Esophagus muscularis mucosa (tissue), 4 donors: Measurements from ENCODE around the gene RGS7BP. TPM values are rescaled to one million over a fixed set of nuclear protein-coding genes. Genes with fewer than 3 reads are reported as not detected.
A peak's percentile ranks its signal among the peaks of the same experiment; 100 is the strongest.

ENCODE experiments used
- DNase-seq: peaks from one replicate; pipeline ENCODE4 v3.0.0-alpha.2; 2017; ENCODE audit errors: extremely low spot score
- H3K27ac ChIP-seq, 4 donors: fragments of 200-600 bp; sonication (generic); replicated peaks in 1 of 4; 1 replicate in 3 of 4; 2 replicates in 1 of 4; pipeline ENCODE4 v1.5.1; 2016 to 2019; ENCODE audit warnings: mild to moderate bottlenecking in 1 of 4
- H3K27me3 ChIP-seq, 4 donors: fragments of 200-600 bp; sonication (generic); one replicate each; pipeline versions ENCODE4 v1.5.1 to v1.6.0; 2016 to 2019
- H3K36me3 ChIP-seq, 4 donors: fragments of 200-600 bp; sonication (generic); one replicate each; pipeline ENCODE4 v1.5.1; 2016 to 2019
- H3K4me1 ChIP-seq, 4 donors: fragments of 200-600 bp; sonication (generic); one replicate each; pipeline ENCODE4 v1.5.1; 2016 to 2019
- H3K4me3 ChIP-seq, 4 donors: fragments of 200-600 bp; sonication (generic); 1 replicate in 2 of 4; 2 replicates in 2 of 4; pipeline ENCODE4 v1.5.1; 2016 to 2019; ENCODE audit warnings: mild to moderate bottlenecking in 4 of 4, moderate library complexity in 1 of 4
- H3K9me3 ChIP-seq, 4 donors: fragments of 200-600 bp; sonication (generic); 1 replicate in 3 of 4; 2 replicates in 1 of 4; pipeline ENCODE4 v1.5.1; 2016 to 2019
- CTCF ChIP-seq, 3 experiments: fragments of 200-600 bp in 2 of 3; fragments of 450-650 bp in 1 of 3; sonication (generic) in 2 of 3; IDR thresholded peaks; one replicate each; pipeline ENCODE4 v1.5.1; 2017 to 2019; ENCODE audit warnings: antibody characterized with exemption in 3 of 3, mild to moderate bottlenecking in 2 of 3, moderate library complexity in 1 of 3
- EP300 ChIP-seq: sonication (generic); formaldehyde crosslinking; IDR thresholded peaks from one replicate; pipeline ENCODE4 v1.6.1; 2017; ENCODE audit warnings: antibody characterized with exemption
- POLR2A ChIP-seq: fragments of 450-650 bp; IDR thresholded peaks from one replicate; pipeline ENCODE4 v1.6.1; 2017; ENCODE audit warnings: antibody characterized with exemption, moderate library complexity, mild to moderate bottlenecking, low read depth
- POLR2AphosphoS5 ChIP-seq, 2 donors: sonication (generic); formaldehyde crosslinking; IDR thresholded peaks; one replicate each; pipeline ENCODE4 v1.6.1; 2017; ENCODE audit warnings: antibody characterized with exemption in 2 of 2
- WGBS: methylation state at CpG from one replicate; pipeline ENCODE4 v1.1.5; 2018; 5-methylcytosine and 5-hydroxymethylcytosine counted together
- intact Hi-C: fragments of 100-400 bp; cut with DNase I; formaldehyde crosslinking; loops from one replicate; pipeline ENCODE4 v1.15.1; 2023
- total RNA-seq, 4 donors: library from RNA; depleted of rRNA; stranded (reverse); fragments of >200 nt; gene quantifications; one replicate each; pipeline versions ENCODE4 v1.1.0 to v1.2.1, GENCODE V29; 2016

The RGS7BP gene
- total RNA-seq = 1 to 10 TPM; 1.2 to 4.7 (median 4.1) TPM

DNA sequence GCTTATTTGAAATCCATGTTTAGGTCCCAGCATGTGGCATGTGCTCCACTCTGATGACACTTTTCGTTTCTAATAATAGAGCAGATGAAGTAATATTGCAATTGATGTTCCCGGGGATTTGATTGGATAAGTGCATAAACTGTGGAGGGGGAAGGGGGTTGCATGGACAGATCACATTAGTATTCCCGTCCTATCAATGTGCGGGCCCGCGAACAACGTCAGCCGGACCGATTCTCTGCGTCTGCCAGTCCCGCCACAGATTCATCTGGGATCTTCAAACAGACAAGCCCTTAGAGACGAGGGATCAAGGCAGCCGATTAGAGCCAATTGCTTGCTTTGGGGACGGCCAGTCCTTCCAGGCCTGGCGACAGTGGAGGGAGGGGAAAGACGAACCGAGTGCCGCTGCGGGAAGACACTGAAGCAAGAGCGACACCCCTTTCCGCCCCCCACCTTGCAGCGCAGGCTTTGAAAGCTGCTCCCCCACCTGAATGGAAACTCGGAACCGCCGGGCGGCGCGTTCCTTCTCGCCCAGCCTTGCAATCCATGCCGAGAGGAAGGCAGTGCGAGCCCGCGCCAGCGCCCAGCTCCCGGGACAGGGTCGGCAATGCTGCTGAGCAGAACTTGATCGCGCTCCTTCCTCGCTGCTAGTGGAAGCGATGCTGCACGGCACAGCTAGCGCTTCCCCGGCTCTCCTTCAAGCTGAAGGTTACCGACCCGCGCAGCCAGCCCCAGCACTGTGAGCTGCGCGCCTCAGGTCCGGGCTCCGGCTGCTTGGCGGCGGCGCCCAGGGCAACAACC lies at the start of gene RGS7BP:
Gene RGS7BP (plus strand): TSS at position 247 of the 798 bp plus-strand sequence. CDS start 610 bp downstream, outside the sequence.
- Histone ChIP-seq H3K27ac (peak within 1 kb of the TSS in 3 of 4 donors; percentile 25 to 54 (median 51)), H3K27me3 (peaks cover 0 to 16% (median 0%) of the 10 kb centered on the region in 4 donors), H3K4me1 (peaks cover 3 to 30% (median 25%) of the 10 kb centered on the region in 4 donors), H3K36me3 (no peaks in the 10 kb centered on the region), H3K4me3 (peak within 1 kb of the TSS; percentile 53 to 65 (median 56)), H3K9me3 (no peaks in the 10 kb centered on the region)
- DNase-seq = no peak
- TF ChIP-seq CTCF (IDR thresholded peaks at IDR 0.05) (peak in 1 of 3 experiments; percentile 7), POLR2AphosphoS5 (IDR thresholded peaks at IDR 0.05) (no peak)
- 7% methylated on average over 14 of the region's 53 CpGs for WGBS
- intact Hi-C loops = no loop called here

- Histone ChIP-seq H3K9me3 (peaks cover 0 to 5% (median 2%) of the 10 kb centered on the region in 4 donors), H3K4me1 (no peaks in the 10 kb centered on the region), H3K36me3 (no peaks in the 10 kb centered on the region), H3K4me3 (no peak overlapping the region), H3K27ac (no peak overlapping the region), H3K27me3 (no peaks in the 10 kb centered on the region)
- TF ChIP-seq POLR2AphosphoS5 (IDR thresholded peaks at IDR 0.05) = no peak
- TF ChIP-seq POLR2A = no peak
- TF ChIP-seq EP300 = no peak
- no peak for TF ChIP-seq CTCF (IDR thresholded peaks at IDR 0.05)
- 84% methylated on average over 1 of the region's 1 CpG for WGBS
- intact Hi-C loops = no loop called here
- no peak for DNase-seq
Measured at GRCh38 chr5:64457846-64458245, 48.0 kb upstream of the RGS7BP start.

GRCh38 chr5:64458948-64459347 lies 46.9 kb upstream of the RGS7BP start:
- DNase-seq = no peak
- H3K27ac ChIP-seq = no peak overlapping the region
- H3K4me1 ChIP-seq = no peaks in the 10 kb centered on the region
- no peaks in the 10 kb centered on the region for H3K36me3 ChIP-seq
- no peaks in the 10 kb centered on the region for H3K27me3 ChIP-seq
- no peak overlapping the region for H3K4me3 ChIP-seq
- H3K9me3 ChIP-seq = peaks cover 0 to 8% (median 4%) of the 10 kb centered on the region in 4 donors
- 76% methylated on average over 3 of the region's 3 CpGs for WGBS
- no peak for TF ChIP-seq POLR2AphosphoS5 (IDR thresholded peaks at IDR 0.05)
- TF ChIP-seq EP300 = no peak
- TF ChIP-seq CTCF (IDR thresholded peaks at IDR 0.05) = no peak
- no peak for TF ChIP-seq POLR2A
- intact Hi-C loops = no loop called here

GRCh38 chr5:64462391-64462790 lies 43.4 kb upstream of the RGS7BP start:
- Histone ChIP-seq H3K36me3 (no peaks in the 10 kb centered on the region), H3K4me1 (no peaks in the 10 kb centered on the region), H3K27me3 (no peaks in the 10 kb centered on the region), H3K9me3 (peaks cover 0 to 13% (median 4%) of the 10 kb centered on the region in 4 donors), H3K4me3 (no peak overlapping the region), H3K27ac (no peak overlapping the region)
- intact Hi-C loops = no loop called here
- TF ChIP-seq POLR2AphosphoS5 (IDR thresholded peaks at IDR 0.05) = no peak
- no peak for TF ChIP-seq CTCF (IDR thresholded peaks at IDR 0.05)
- no peak for TF ChIP-seq EP300
- 65% methylated on average over 4 of the region's 4 CpGs for WGBS
- no peak for DNase-seq
